Stimulated activated naive CD8-positive, alpha-beta T cell treated with anti-CD3 and anti-CD28 coated beads, Interleukin-15, Interleukin-2, amounts not matched to agents 100 ng/mL and 50 ng/mL, for 24 hours (primary cell): ENCODE measurements around the gene CEP68.

Experiments
- H3K27ac Mint-ChIP-seq: one replicate; pipeline ENCODE4 v1.8.0; 2021; ENCODE audit warnings: mild to moderate bottlenecking, mixed read lengths
- H3K27me3 Mint-ChIP-seq: one replicate; pipeline ENCODE4 v1.8.0; 2021; ENCODE audit warnings: mixed read lengths
- H3K36me3 Mint-ChIP-seq: one replicate; pipeline ENCODE4 v1.8.0; 2021; ENCODE audit warnings: low read depth, mixed read lengths
- H3K4me1 Mint-ChIP-seq: one replicate; pipeline ENCODE4 v1.8.0; 2021; ENCODE audit warnings: low read depth, mixed read lengths
- H3K4me3 Mint-ChIP-seq: one replicate; pipeline ENCODE4 v1.8.0; 2021; ENCODE audit warnings: mild to moderate bottlenecking, mixed read lengths
- H3K9me3 Mint-ChIP-seq: one replicate; pipeline ENCODE4 v1.8.0; 2021; ENCODE audit warnings: mixed read lengths

The CEP68 gene

DNA sequence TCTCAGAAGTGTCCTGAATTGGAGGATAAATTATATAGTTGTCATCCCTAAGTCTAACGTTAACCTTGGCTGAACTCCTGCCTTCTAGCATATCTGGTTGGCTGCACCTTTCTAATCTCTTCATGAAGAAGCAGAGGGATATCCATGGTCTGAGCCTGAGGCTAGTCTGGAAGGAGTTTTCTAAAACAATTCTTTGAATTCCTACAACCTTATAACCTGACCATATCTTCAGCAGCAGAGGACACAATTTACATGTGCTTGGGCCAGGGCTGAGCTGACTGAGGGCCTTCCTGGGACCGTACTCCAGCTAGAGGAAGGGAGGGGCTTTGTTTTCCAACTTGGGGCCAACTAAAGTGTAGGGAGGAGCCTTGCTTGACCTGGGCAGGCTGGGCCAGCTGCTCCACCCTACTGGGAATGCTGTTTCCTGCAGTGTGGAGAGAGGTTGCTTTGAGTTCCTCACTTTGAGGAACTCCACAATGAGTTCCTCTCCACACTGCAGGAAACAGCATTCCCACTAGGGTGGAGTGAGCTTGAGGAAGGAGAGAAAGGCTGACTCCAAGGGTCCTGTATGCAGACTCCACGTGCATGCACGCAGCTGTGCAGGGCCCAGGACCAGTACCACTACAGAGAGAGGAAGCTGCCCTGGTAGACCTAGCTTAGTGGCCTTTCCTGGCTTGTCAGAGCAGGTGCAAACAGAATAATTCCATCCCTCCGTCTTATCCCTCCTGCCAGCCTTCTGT, 19.6 kb downstream of the CEP68 start:
- Mint-ChIP-seq H3K36me3 (peaks cover 43% of the 10 kb centered on the region), H3K27me3 (no peaks in the 10 kb centered on the region), H3K4me3 (no peak overlapping the region), H3K4me1 (peaks cover 8% of the 10 kb centered on the region), H3K27ac (no peak overlapping the region), H3K9me3 (no peaks in the 10 kb centered on the region)

DNA sequence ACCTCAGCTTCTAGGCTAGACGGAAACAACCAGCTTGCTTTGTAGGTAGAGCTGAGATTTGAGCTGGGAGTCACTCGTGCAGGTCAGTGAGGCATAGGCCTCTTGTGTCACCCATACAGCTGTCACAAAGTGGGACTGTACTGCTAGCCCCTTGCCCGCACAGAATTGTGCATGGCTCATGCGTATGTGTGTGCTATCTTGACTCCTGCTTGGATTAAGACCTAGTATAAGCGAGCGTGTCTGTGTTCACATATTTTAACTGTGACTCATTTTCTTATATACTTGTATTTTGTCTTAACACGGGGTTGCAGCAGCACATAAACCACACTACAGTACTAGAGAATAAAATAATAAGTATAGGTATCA, 20.1 kb downstream of the CEP68 start:
- Mint-ChIP-seq H3K27me3 (no peaks in the 10 kb centered on the region), H3K9me3 (no peaks in the 10 kb centered on the region), H3K36me3 (peaks cover 39% of the 10 kb centered on the region), H3K27ac (no peak overlapping the region), H3K4me1 (peaks cover 5% of the 10 kb centered on the region), H3K4me3 (no peak overlapping the region)

DNA sequence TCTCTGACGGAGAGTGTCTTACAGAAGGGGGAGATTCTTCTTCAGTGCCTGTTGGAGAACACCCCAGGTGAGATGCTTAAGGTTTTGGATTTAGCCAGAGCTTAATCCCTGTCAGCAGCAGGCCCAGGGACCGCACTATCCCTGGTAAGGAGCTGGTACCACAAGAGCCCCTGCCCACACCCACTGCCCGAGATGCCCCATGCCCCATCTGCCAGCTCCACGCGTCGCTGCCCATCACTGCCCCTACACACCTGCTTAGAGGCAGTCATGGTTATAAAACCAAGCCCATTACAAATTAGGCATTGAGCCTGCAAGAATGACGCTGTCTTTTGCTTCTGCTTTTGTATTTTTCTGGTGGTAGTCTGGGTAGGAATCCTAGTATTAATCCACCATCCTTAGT, 21.7 kb downstream of the CEP68 start:
- no peak overlapping the region for H3K27ac Mint-ChIP-seq
- no peaks in the 10 kb centered on the region for H3K27me3 Mint-ChIP-seq
- no peaks in the 10 kb centered on the region for H3K9me3 Mint-ChIP-seq
- H3K36me3 Mint-ChIP-seq: peaks cover 45% of the 10 kb centered on the region
- H3K4me1 Mint-ChIP-seq: peaks cover 7% of the 10 kb centered on the region
- no peak overlapping the region for H3K4me3 Mint-ChIP-seq

DNA sequence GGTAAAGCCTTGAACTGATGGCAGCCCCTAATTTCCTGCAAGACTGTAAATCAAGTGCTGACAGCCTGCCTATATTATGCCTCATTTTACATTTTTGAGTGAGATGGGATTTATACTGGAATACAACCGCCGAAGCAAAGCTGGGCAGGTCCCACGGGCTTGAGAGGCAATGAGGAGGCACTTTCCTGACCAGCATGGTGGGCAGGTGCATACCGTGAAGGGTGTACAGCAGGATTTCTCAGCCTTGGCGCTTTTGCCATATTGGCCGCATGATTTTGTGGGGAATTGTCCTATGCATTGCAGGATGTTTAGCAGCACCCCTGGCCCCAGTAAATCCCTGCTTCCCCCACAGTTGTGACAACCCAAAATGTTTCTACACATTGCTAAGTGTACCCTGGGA, 22.8 kb downstream of the CEP68 start:
- no peak overlapping the region for H3K4me3 Mint-ChIP-seq
- H3K36me3 Mint-ChIP-seq: peaks cover 54% of the 10 kb centered on the region
- H3K27me3 Mint-ChIP-seq: no peaks in the 10 kb centered on the region
- H3K9me3 Mint-ChIP-seq: no peaks in the 10 kb centered on the region
- H3K4me1 Mint-ChIP-seq: peaks cover 7% of the 10 kb centered on the region
- no peak overlapping the region for H3K27ac Mint-ChIP-seq

DNA sequence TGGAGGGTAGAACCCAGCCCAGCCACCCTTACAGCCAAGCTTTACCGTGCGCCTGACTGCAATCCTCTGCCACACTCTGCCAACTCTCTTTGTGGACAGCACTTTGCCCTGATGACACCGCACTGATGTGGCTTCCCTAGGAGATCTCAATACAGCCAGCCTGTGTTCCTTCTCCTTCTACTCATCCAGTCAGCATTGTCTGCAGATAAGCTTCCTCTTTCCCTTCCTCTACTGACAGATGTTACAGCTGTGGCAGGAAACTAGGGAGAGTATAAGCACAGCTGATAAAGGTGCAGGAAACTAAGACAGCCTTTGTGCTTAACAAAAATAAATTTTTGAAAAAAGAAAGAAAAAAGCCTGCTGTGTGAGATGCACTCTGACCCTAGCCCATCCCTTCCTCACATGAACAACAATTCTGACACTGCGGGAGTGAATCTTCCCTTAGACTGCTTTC, 25.0 kb downstream of the CEP68 start:
- peaks cover 11% of the 10 kb centered on the region for H3K4me1 Mint-ChIP-seq
- no peak overlapping the region for H3K4me3 Mint-ChIP-seq
- no peaks in the 10 kb centered on the region for H3K9me3 Mint-ChIP-seq
- H3K27ac Mint-ChIP-seq: peak overlapping the region; percentile 70
- no peaks in the 10 kb centered on the region for H3K27me3 Mint-ChIP-seq
- peaks cover 69% of the 10 kb centered on the region for H3K36me3 Mint-ChIP-seq

DNA sequence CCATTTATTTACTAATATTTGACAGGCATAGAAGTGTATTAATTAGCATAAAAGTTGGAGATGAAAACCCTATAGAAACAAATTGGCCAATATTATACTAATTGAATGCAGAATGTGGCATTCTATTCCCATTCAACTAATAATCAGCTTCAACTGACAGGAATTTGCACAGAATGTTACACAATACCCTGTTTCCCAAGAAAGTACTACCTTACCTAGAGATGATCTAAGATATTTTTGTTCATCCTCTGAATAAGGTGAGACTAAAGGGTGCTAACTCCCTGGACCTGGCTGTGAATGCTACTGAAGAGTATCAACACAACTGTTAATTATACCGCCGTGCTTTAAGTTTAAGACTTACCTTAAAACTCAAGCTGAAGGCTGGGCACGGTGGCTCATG, 28.9 kb downstream of the CEP68 start:
- Mint-ChIP-seq H3K27ac (no peak overlapping the region), H3K4me3 (no peak overlapping the region), H3K27me3 (no peaks in the 10 kb centered on the region), H3K4me1 (peaks cover 13% of the 10 kb centered on the region), H3K36me3 (peaks cover 78% of the 10 kb centered on the region), H3K9me3 (no peaks in the 10 kb centered on the region)

DNA sequence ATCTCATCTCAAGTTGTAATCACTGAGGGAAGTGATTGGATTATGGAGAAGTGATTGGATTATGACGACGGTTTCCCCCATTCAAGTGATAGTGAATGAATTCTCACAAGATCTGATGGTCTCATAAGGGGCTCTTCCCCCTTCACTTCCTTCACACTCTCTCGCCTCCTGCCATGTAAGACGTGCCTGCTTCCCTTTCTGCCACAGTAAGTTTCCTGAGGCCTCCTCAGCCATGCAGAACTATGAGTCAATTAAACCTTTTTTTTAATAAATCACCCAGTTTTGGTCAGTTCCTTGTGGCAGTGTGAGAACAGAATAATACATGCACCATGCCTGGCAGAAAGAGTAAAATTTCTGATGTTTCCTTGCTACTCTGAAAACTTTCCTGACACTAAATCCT, 36.6 kb downstream of the CEP68 start:
- Mint-ChIP-seq H3K27me3 (no peaks in the 10 kb centered on the region), H3K4me1 (peaks cover 7% of the 10 kb centered on the region), H3K4me3 (no peak overlapping the region), H3K9me3 (no peaks in the 10 kb centered on the region), H3K36me3 (peaks cover 71% of the 10 kb centered on the region), H3K27ac (peak overlapping the region; percentile 54)

DNA sequence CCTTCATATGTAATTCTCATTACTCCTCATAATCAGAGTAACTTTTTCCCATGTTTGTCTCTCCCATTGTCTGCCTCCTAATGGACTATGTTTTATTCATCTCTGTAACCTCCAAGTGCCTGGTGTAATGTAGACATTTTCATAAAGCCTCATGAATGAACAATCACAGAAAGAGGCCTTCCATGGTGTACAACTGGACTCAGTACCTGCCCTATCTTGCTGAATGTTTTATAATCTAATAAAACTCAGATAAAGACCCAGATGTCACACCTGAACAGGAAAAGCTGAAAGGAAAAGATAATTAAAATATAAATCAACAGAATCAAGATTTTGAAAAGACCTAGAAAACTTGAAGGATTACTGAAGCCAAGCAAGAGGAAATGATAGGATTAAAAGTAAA, 37.0 kb downstream of the CEP68 start:
- Mint-ChIP-seq H3K9me3 (no peaks in the 10 kb centered on the region), H3K27me3 (no peaks in the 10 kb centered on the region), H3K4me3 (no peak overlapping the region), H3K27ac (peak overlapping the region; percentile 54), H3K36me3 (peaks cover 71% of the 10 kb centered on the region), H3K4me1 (peaks cover 4% of the 10 kb centered on the region)

DNA sequence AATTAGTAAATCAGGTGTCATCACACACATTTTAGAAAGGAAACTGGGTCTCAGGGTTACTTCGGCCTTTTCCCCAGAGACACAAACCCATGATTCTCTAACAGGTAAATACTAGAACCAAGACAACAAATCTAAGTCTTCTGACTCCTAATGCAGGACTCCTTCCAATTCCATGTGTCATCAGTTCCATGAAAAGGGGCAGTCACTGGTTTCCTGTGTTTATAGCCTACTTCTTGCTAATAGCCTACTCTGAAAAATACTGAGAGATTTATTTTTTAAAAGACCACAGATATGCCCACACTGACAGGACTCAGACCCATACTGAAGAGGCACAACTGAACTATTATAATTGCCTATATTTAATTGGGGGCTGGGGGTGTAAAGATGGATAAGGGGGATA, 40.7 kb downstream of the CEP68 start:
- Mint-ChIP-seq H3K4me3 (no peak overlapping the region), H3K9me3 (no peaks in the 10 kb centered on the region), H3K27me3 (no peaks in the 10 kb centered on the region), H3K4me1 (peaks cover 9% of the 10 kb centered on the region), H3K36me3 (peaks cover 69% of the 10 kb centered on the region), H3K27ac (peak overlapping the region; percentile 31)

DNA sequence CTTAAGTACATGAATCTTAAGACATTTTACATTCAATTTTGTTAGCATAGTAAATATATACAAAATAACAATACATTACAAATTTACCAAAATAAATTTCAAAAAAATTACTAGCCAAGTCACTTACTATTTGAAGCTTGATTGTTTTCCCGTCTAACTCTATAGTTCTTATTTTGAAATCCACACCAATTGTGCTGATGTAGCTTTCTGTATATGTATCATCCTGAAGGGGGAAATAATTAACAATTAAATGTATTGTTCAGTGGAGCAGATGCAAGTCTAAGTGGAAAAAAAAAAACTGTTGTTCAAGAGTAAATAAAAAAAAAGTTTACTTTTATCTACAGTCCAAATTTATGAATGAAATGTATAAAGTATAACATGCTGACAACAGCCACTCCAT, 41.6 kb downstream of the CEP68 start:
- Mint-ChIP-seq H3K4me3 (no peak overlapping the region), H3K9me3 (no peaks in the 10 kb centered on the region), H3K27me3 (no peaks in the 10 kb centered on the region), H3K36me3 (peaks cover 67% of the 10 kb centered on the region), H3K4me1 (peaks cover 9% of the 10 kb centered on the region), H3K27ac (no peak overlapping the region)

DNA sequence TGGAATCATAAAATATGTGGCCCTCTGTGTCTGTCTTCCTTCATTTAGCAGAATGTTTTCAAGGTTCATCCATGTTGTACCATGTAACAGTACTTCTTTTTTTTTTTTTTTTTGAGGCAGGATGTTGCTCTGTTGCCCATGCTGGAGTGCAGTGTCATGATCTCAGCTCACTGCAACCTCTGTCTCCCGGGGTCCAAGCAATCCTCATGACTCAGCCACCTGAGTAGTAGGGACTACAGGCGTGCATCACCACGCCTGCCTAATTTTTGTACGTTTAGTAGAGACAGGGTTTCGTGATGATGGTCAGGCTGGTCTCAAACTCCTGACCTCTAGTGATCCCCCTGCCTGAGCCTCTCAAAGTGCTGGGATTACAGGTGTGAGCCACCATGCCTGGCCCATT, 42.5 kb downstream of the CEP68 start:
- Mint-ChIP-seq H3K36me3 (peaks cover 66% of the 10 kb centered on the region), H3K4me1 (peaks cover 4% of the 10 kb centered on the region), H3K27me3 (no peaks in the 10 kb centered on the region), H3K4me3 (no peak overlapping the region), H3K27ac (peak overlapping the region; percentile 4), H3K9me3 (no peaks in the 10 kb centered on the region)

DNA sequence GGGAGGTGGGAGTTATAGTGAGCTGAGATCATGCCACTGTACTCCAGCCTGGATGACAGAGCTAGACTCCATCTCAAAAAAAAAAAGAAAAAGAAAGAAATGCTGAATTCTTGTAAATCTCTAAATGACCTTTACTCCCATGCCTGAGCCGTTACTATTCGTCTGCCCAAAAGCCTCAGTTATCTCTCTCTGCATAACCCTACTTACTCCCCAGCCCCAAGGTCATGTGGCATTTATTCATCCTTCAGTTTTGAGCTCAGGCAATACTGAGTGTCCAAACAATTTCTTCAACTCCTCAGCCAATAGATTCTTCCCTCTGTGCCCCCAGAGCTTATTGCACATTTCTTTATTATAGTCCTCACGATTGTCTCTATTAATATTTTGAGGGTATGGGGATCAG, 44.9 kb downstream of the CEP68 start:
- peaks cover 67% of the 10 kb centered on the region for H3K36me3 Mint-ChIP-seq
- peaks cover 8% of the 10 kb centered on the region for H3K4me1 Mint-ChIP-seq
- no peaks in the 10 kb centered on the region for H3K27me3 Mint-ChIP-seq
- H3K9me3 Mint-ChIP-seq: no peaks in the 10 kb centered on the region
- no peak overlapping the region for H3K27ac Mint-ChIP-seq
- no peak overlapping the region for H3K4me3 Mint-ChIP-seq

DNA sequence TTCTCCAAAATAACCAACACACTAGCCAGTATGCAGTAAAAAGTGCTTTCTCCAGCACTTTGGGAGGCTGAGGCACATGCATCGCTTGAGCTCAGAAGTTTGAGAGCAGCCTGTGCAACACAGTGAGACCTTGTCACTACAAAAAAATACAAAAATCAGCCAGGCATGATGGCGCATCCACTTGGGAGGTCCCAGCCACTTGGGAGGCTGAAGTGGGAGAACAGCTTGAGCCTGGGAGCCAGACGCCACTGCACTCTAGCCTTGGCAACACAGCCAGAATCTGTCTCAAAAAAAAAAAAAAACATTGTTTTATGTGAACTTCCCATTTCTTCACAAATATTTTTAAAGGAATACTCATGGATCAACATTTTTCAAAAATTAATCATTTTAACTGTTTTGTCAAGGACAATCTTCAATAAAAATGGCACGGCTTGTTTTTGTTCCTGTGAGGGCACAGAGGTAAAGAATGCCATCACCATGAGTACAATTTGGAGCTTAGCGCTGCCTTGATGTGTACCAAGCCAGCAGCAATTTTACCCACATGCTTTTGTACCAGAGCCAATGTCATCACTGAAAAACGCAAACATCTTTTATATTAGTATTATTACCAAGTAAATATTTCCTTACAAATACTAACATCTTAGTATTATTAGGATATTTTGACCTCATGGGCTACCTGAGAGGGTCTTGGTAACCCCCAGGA, 46.9 kb downstream of the CEP68 start:
- Mint-ChIP-seq H3K4me1 (peaks cover 10% of the 10 kb centered on the region), H3K4me3 (no peak overlapping the region), H3K27me3 (no peaks in the 10 kb centered on the region), H3K36me3 (peaks cover 50% of the 10 kb centered on the region), H3K9me3 (no peaks in the 10 kb centered on the region), H3K27ac (no peak overlapping the region)

DNA sequence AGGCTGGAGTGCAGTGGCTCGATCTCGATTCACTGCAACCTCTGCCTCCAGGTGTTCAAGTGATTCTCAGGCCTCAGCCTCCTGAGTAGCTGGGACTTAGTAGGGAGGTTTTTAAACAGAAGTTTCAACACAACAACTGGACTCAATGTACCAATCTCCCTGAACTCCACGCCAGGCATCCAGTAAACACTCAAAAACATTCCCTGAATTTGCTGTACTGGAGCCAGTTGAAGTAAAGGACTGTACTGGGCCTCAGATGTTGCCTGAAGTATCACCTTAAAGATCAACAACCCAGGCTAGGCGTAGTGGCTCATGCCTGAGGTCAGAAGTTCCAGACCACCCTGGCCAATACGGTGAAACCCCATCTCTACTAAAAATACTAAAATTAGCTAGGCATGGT, 51.3 kb downstream of the CEP68 start:
- H3K9me3 Mint-ChIP-seq: no peaks in the 10 kb centered on the region
- peaks cover 36% of the 10 kb centered on the region for H3K36me3 Mint-ChIP-seq
- H3K27ac Mint-ChIP-seq: no peak overlapping the region
- H3K4me3 Mint-ChIP-seq: no peak overlapping the region
- H3K4me1 Mint-ChIP-seq: peaks cover 25% of the 10 kb centered on the region
- no peaks in the 10 kb centered on the region for H3K27me3 Mint-ChIP-seq

DNA sequence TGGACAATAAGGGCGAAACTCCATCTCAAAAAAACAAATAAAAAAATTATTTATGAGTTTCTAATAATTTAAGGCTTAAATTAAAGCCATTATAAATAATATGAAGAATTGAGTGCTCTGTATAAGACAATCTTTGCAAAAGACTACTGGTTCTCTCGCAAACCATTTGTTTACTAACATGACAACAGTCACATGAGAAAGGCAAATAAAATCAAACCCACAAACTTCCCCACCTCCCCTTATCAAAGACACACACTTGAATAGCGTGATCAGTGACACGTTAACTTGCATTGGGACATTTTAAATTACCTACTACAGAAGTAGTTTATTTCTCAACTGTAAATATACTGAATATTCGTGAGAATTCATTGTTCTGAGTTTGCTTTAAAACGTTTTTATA, 52.6 kb downstream of the CEP68 start:
- Mint-ChIP-seq H3K27ac (no peak overlapping the region), H3K36me3 (peaks cover 28% of the 10 kb centered on the region), H3K4me1 (peaks cover 35% of the 10 kb centered on the region)

DNA sequence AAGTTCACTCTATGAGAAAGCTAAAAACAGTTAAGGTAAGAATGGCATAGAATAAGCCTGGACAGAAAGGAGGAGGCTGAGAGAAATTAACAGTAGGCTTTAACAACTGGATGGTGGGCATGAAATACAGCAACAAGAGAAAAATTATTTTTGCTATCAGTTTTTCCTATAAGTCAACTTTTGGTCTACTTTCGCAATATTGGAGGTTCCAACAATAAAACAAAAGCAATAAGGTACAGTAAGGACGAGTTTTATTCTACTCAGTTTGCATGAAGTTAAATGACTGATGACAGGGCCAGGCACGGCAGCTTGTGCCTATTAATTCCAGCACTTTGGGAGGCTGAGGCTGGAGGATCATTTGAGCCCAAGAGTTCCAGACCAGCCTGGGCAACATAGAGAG, 56.4 kb downstream of the CEP68 start:
- peaks cover 57% of the 10 kb centered on the region for H3K4me1 Mint-ChIP-seq
- H3K9me3 Mint-ChIP-seq: no peaks in the 10 kb centered on the region
- no peak overlapping the region for H3K27ac Mint-ChIP-seq
- no peak overlapping the region for H3K4me3 Mint-ChIP-seq
- H3K36me3 Mint-ChIP-seq: peaks cover 14% of the 10 kb centered on the region
- H3K27me3 Mint-ChIP-seq: no peaks in the 10 kb centered on the region

More for the DNA sequence above, 52.6 kb downstream of the CEP68 start:
- Mint-ChIP-seq H3K4me3 (no peak overlapping the region), H3K9me3 (no peaks in the 10 kb centered on the region), H3K27me3 (no peaks in the 10 kb centered on the region)
